Articular chondrocyte of knee joint (primary cell): ENCODE data around the gene DYRK2. TPM values are rescaled to one million over a fixed set of nuclear protein-coding genes. Genes with fewer than 3 reads are reported as not detected.

Experiments used
- total RNA-seq: library from RNA; depleted of rRNA; stranded (reverse); fragments of >200 nt; gene quantifications from 2 replicates; pipeline ENCODE4 v1.2.3, GENCODE V29; 2012

DYRK2 gene
- total RNA-seq = 35.9 and 42.9 TPM in 2 replicates

GRCh38 chr12:67648521-67649260 lies at the start of gene DYRK2:
Gene DYRK2 (plus strand): TSS chr12:67648745. CDS start chr12:67649134, 389 bp downstream.

